Common myeloid progenitor, CD34-positive (primary cell): Measurements from ENCODE around the gene NKAIN2.
"Not testable (repeated sequence)": the region's sequence is repeated elsewhere in the genome, so short reads cannot be mapped to it uniquely, and the experiment has no call there.

Source experiments
- CTCF ChIA-PET: fragments of 350-600 bp; sonication (Branson Sonifier 250); formaldehyde crosslinking; loops from one replicate; lab custom pipeline; 2021; ENCODE audit warnings: antibody characterized with exemption; lab: Charles Lee
- POLR2A ChIA-PET: fragments of 350-600 bp; sonication (Branson Sonifier 250); formaldehyde crosslinking; loops from one replicate; lab custom pipeline; 2021; ENCODE audit warnings: antibody characterized with exemption; lab: Charles Lee
- DNase-seq, 3 donors: peaks; one replicate each; pipeline versions ENCODE4 v3.0.0 to v3.0.0-alpha.2; 2013
- H3K27ac ChIP-seq, 2 experiments: 1 replicate in 1 of 2; 2 replicates in 1 of 2; pipeline ENCODE4 v1.7.0; 2013; ENCODE audit warnings: inconsistent platforms in 2 of 2, low read length in 2 of 2, mild to moderate bottlenecking in 2 of 2, low read depth in 1 of 2, moderate library complexity in 1 of 2; ENCODE audit not compliant: severe bottlenecking in 2 of 2, insufficient read depth in 1 of 2, poor library complexity in 1 of 2
- H3K27me3 ChIP-seq, 5 experiments: replicated peaks in 2 of 5; 1 replicate in 3 of 5; 2 replicates in 2 of 5; pipeline versions ENCODE4 v1.6.1 to v1.7.0; 2013; ENCODE audit warnings: low read length in 4 of 5, mild to moderate bottlenecking in 2 of 5, moderate library complexity in 2 of 5, inconsistent platforms in 1 of 5; ENCODE audit not compliant: insufficient read depth in 5 of 5, control insufficient read depth in 4 of 5
- H3K36me3 ChIP-seq, 4 experiments: 1 replicate in 2 of 4; 2 replicates in 2 of 4; pipeline versions ENCODE4 v1.6.1 to v1.7.0; 2013; ENCODE audit warnings: low read length in 3 of 4, control low read depth in 1 of 4, mild to moderate bottlenecking in 1 of 4; ENCODE audit not compliant: control insufficient read depth in 4 of 4, insufficient read depth in 4 of 4
- H3K4me1 ChIP-seq, 4 experiments: 1 replicate in 3 of 4; 2 replicates in 1 of 4; pipeline versions ENCODE4 v1.6.1 to v1.7.1; 2013; ENCODE audit warnings: low read length in 3 of 4, mild to moderate bottlenecking in 3 of 4, control low read depth in 1 of 4, inconsistent platforms in 1 of 4, moderate library complexity in 1 of 4; ENCODE audit not compliant: control insufficient read depth in 4 of 4, insufficient read depth in 4 of 4; ENCODE audit errors: control extremely low read depth in 1 of 4
- H3K4me3 ChIP-seq, 7 experiments: 1 replicate in 4 of 7; 2 replicates in 3 of 7; pipeline versions ENCODE4 v1.5.1 to v1.7.0; 2013; ENCODE audit warnings: mild to moderate bottlenecking in 7 of 7, low read length in 6 of 7, moderate library complexity in 6 of 7, inconsistent platforms in 2 of 7, low read depth in 2 of 7, control low read depth in 1 of 7; ENCODE audit not compliant: insufficient read depth in 4 of 7, control insufficient read depth in 1 of 7; ENCODE audit errors: extremely low read depth in 1 of 7
- H3K9me3 ChIP-seq, 5 experiments: 1 replicate in 4 of 5; 2 replicates in 1 of 5; pipeline versions ENCODE4 v1.6.1 to v1.7.1; 2013; ENCODE audit warnings: low read length in 4 of 5, mild to moderate bottlenecking in 2 of 5, inconsistent platforms in 1 of 5, low read depth in 1 of 5, moderate library complexity in 1 of 5; ENCODE audit not compliant: control insufficient read depth in 4 of 5, insufficient read depth in 2 of 5; ENCODE audit errors: control extremely low read depth in 1 of 5
- WGBS: methylation state at CpG from one replicate; pipeline ENCODE4 v1.1.5; 2013; ENCODE audit not compliant: insufficient coverage; 5-methylcytosine and 5-hydroxymethylcytosine counted together

NKAIN2 gene

DNA sequence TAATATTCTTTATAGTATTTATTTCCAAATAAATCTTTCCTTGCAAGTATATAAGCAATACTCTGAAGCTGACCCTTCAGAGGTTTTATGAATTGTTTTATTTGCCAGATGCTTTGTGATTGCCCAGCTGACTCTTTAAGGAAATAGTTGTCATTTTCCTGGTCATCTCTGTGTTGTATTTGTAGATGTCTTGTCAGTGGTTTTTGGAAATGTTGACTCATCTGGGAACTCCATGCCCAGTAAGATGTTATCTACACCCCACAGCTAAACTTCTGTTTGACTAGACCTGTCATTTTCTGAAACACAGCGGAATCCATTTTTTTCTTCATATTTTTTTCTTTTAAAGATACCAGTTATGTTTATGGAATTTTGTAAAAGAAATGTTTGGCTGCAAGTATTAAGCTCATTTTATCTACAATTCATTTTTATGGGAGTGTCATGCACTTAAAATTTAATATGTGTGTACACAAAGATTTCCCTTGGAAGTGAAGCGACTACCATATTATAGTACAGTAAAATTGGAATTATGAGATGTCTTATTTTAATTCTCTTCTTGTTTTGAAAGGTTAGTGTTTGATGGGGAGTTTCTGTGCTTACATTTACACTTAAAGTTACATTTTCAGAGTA, 491.0 kb downstream of the NKAIN2 start:
- ChIA-PET CTCF (no interaction called here), POLR2A (no interaction called here)
- Histone ChIP-seq H3K9me3 (no peaks in the 10 kb centered on the region), H3K36me3 (peaks cover 0 to 2% (median under 1%) of the 10 kb centered on the region in 4 experiments), H3K27me3 (no peaks in the 10 kb centered on the region), H3K27ac (no peak overlapping the region), H3K4me3 (no peak overlapping the region), H3K4me1 (no peaks in the 10 kb centered on the region)
- DNase-seq: no peak
- no CpG with 5 or more reads among the region's 2 CpGs for WGBS

DNA sequence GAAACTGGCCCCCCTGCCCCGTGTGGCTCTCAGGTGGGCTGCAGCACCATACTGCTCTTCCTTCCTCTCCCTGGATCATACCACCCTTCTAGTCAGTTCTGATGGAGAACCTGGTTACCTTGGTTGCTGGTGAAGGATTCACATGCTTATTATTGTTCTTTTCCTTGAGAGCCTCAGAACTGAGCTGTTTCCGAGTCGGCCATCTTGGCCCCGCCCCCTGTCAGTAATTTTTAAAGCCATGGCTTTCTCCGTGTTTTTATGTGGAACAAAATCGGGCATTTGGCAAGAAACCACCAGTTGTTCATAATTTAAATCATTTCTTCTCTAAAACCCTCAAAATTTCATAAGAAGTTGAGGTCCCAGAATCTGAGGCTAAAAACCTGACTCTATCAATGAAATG, 493.8 kb downstream of the NKAIN2 start:
- CTCF ChIA-PET: no interaction called here
- WGBS: 100% methylated on average over 5 of the region's 6 CpGs

DNA sequence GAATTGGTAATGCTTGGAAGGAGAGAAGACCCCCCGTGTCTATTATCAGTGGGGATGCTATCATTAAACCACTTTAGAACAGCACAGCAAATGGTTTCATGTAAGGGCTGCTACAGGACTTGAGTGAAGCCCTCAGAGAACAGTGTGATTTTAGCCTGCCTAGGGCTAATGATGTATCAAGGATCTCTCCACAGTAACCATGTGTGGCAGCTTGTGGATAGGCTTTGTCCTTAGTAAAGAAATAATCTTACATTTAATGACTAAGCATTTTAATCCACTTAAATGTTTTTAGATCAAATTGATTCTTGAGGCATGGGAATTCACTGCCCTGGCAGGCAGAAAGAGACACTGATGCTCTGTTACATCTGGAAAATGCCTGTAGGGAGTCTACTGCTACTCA, 495.1 kb downstream of the NKAIN2 start:
- ChIA-PET CTCF (no interaction called here), POLR2A (no interaction called here)
- Histone ChIP-seq H3K27ac (no peak overlapping the region), H3K9me3 (peaks cover 0 to 5% (median 0%) of the 10 kb centered on the region in 5 experiments), H3K36me3 (peaks cover 0 to 3% (median under 1%) of the 10 kb centered on the region in 4 experiments), H3K4me1 (no peaks in the 10 kb centered on the region), H3K4me3 (no peak overlapping the region), H3K27me3 (no peaks in the 10 kb centered on the region)
- no peak for DNase-seq
- no CpG with 5 or more reads among the region's 1 CpG for WGBS

More for the DNA sequence above, 493.8 kb downstream of the NKAIN2 start:
- no peaks in the 10 kb centered on the region for H3K27me3 ChIP-seq
- no peak overlapping the region for H3K4me3 ChIP-seq
- peaks cover 0 to 3% (median under 1%) of the 10 kb centered on the region in 4 experiments for H3K36me3 ChIP-seq
- H3K9me3 ChIP-seq: peaks cover 0 to 5% (median 0%) of the 10 kb centered on the region in 5 experiments
- no peaks in the 10 kb centered on the region for H3K4me1 ChIP-seq
- no peak for DNase-seq
- H3K27ac ChIP-seq: no peak overlapping the region
- POLR2A ChIA-PET: no interaction called here

DNA sequence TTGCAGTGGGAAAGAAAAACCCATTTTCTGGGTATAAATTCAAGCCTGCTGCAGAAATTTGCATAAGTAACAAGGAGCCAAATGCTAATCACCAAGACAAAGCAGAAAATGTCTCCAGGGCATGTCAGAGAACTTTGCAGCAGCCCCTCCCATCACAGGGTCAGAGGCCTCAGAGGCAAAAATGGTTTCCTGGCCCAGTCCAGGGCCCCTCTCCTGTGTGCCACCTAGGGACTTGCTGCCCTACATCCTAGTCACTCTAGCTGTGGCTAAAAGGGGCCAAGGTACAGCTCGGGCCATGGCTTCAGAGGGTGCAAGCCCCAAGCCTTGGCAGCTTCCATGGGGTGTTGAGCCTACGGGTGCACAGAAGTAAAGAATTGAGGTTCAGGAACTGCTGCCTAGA, 497.2 kb downstream of the NKAIN2 start:
- H3K9me3 ChIP-seq, DNase-seq, CTCF ChIA-PET, H3K27ac ChIP-seq, H3K4me3 ChIP-seq, POLR2A ChIA-PET, H3K4me1 ChIP-seq, H3K27me3 ChIP-seq, H3K36me3 ChIP-seq: not testable (repeated sequence)
- no CpG with 5 or more reads among the region's 2 CpGs for WGBS

DNA sequence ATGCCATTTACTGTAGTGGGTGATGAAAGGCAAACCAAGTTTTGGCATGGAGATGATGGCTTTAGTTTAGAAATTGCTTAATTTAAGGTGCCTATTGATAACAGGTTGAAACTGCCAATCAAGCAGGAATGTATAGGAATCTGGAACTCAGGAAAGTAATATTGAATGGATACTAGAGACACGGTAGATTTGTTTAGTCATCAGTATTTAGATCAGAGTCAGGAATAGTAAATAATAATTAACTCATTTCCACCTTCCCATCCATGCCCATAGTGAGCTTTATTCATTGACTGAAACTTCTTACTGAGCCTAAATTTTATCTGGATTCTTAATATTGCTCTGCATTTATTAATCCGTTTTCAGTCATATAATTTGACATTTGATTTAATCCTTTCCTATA, 500.3 kb downstream of the NKAIN2 start:
- peaks cover 0 to 5% (median 0%) of the 10 kb centered on the region in 5 experiments for H3K9me3 ChIP-seq
- WGBS: no CpG with 5 or more reads among the region's 2 CpGs
- H3K27me3 ChIP-seq: no peaks in the 10 kb centered on the region
- ChIA-PET POLR2A (no interaction called here), CTCF (no interaction called here)
- no peak overlapping the region for H3K4me3 ChIP-seq
- H3K36me3 ChIP-seq: peaks cover 0 to 3% (median 0%) of the 10 kb centered on the region in 4 experiments
- H3K27ac ChIP-seq: no peak overlapping the region
- DNase-seq: no peak
- no peaks in the 10 kb centered on the region for H3K4me1 ChIP-seq

DNA sequence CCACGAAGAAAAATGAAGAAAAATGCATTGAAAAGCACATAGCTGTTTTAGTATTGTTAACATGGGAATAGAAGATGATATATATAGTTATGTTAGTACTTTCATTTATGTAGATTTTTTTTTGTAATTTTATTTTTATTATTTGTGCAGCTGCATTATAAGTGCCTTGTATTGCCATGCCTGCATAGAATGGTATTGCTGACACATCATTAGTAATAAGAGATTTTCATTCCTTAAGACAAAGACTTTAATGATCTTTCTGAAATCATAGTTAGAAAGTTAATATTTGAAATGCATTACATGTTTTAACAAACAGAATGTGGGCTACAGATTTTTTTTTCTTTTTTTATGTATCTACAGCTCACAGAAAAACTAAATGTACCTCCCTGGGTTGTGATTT, 506.5 kb downstream of the NKAIN2 start:
- POLR2A ChIA-PET: no interaction called here
- no peak overlapping the region for H3K27ac ChIP-seq
- no peaks in the 10 kb centered on the region for H3K36me3 ChIP-seq
- no CpG with 5 or more reads among the region's 1 CpG for WGBS
- no peaks in the 10 kb centered on the region for H3K9me3 ChIP-seq
- no peak for DNase-seq
- no peak overlapping the region for H3K4me3 ChIP-seq
- CTCF ChIA-PET: interaction anchor here (0.7 kb wide), 1 partner anchor 968 kb away, joined by 3 read pairs; no protein-coding TSS in a partner anchor
- no peaks in the 10 kb centered on the region for H3K4me1 ChIP-seq
- no peaks in the 10 kb centered on the region for H3K27me3 ChIP-seq

DNA sequence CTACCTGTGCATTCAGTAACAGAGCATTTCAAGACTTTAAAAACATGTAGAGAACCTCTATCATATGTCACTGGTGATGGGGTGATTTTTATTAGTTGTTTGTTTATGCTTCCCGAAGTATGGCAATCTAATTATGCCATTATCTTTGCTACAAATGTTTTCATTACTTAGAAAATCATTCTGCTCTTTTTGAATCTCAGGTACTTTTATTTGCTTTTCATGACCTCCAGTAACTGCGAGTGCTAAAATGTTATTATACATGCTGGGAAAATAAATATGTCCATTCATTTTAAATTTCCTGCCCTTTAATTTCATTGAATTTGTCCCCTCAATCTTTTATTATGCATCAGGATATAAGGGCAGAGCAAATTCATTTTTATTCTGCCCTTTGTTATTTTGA, 515.7 kb downstream of the NKAIN2 start:
- no peaks in the 10 kb centered on the region for H3K4me1 ChIP-seq
- POLR2A ChIA-PET: no interaction called here
- H3K27me3 ChIP-seq: no peaks in the 10 kb centered on the region
- no peak overlapping the region for H3K4me3 ChIP-seq
- H3K27ac ChIP-seq: no peak overlapping the region
- CTCF ChIA-PET: no interaction called here
- no CpG with 5 or more reads among the region's 2 CpGs for WGBS
- no peaks in the 10 kb centered on the region for H3K36me3 ChIP-seq
- H3K9me3 ChIP-seq: peaks cover 0 to 3% (median 0%) of the 10 kb centered on the region in 5 experiments
- no peak for DNase-seq
